GM19467 (cell line): ENCODE measurements around the gene ABLIM1.

Experiments
- ATAC-seq: cut with Tn5 transposase; IDR thresholded peaks from one replicate; pipeline ENCODE4 v1.9.1; 2021; ENCODE audit warnings: mild to moderate bottlenecking, moderate library complexity; ENCODE audit not compliant: unreplicated experiment

The ABLIM1 gene

GRCh38 chr10:114523876-114524275 lies 134.2 kb downstream of the ABLIM1 start:
- ATAC-seq = no peak

GRCh38 chr10:114521255-114521654 lies 136.8 kb downstream of the ABLIM1 start:
- ATAC-seq = no peak

- ATAC-seq = no peak
Measured at GRCh38 chr10:114520453-114520852, 137.6 kb downstream of the ABLIM1 start.

GRCh38 chr10:114519756-114520293 lies 138.2 kb downstream of the ABLIM1 start:
- ATAC-seq = no peak

- no peak for ATAC-seq
Measured at GRCh38 chr10:114519306-114519669, 138.8 kb downstream of the ABLIM1 start.

- no peak for ATAC-seq
Measured at GRCh38 chr10:114518401-114519305, 139.4 kb downstream of the ABLIM1 start.

GRCh38 chr10:114517368-114518250 lies 140.5 kb downstream of the ABLIM1 start:
- no peak for ATAC-seq

- ATAC-seq = no peak
Measured at GRCh38 chr10:114516356-114516755, 141.7 kb downstream of the ABLIM1 start.

GRCh38 chr10:114515298-114515914 lies 142.7 kb downstream of the ABLIM1 start:
- ATAC-seq = no peak

GRCh38 chr10:114513381-114513792 lies 144.7 kb downstream of the ABLIM1 start:
- no peak for ATAC-seq

GRCh38 chr10:114511881-114512280 lies 146.2 kb downstream of the ABLIM1 start:
- ATAC-seq = no peak

GRCh38 chr10:114508376-114508775 lies 149.7 kb downstream of the ABLIM1 start:
- no peak for ATAC-seq

GRCh38 chr10:114507449-114507848 lies 150.6 kb downstream of the ABLIM1 start:
- ATAC-seq = no peak

GRCh38 chr10:114506871-114507385 lies 151.1 kb downstream of the ABLIM1 start:
- ATAC-seq = no peak

GRCh38 chr10:114504769-114505579 lies 153.1 kb downstream of the ABLIM1 start:
- ATAC-seq = no peak

GRCh38 chr10:114502074-114502473 lies 156.0 kb downstream of the ABLIM1 start:
- no peak for ATAC-seq

- no peak for ATAC-seq
Measured at GRCh38 chr10:114501650-114502049, 156.4 kb downstream of the ABLIM1 start.

- ATAC-seq = no peak
Measured at GRCh38 chr10:114500643-114501042, 157.4 kb downstream of the ABLIM1 start.

GRCh38 chr10:114499630-114500190 lies 158.4 kb downstream of the ABLIM1 start:
- no peak for ATAC-seq

- ATAC-seq = no peak
Measured at GRCh38 chr10:114499116-114499515, 159.0 kb downstream of the ABLIM1 start.
